Endothelial cell of umbilical vein (primary cell): ENCODE measurements around the gene ATR.

ENCODE experiments used
- EZH2 ChIP-seq: IDR thresholded peaks from 2 replicates; pipeline ENCODE4 v1.6.1; 2012; ENCODE audit warnings: borderline replicate concordance, low read depth, mild to moderate bottlenecking, moderate library complexity, low read length, inconsistent platforms; ENCODE audit not compliant: severe bottlenecking
- FOS ChIP-seq: IDR thresholded peaks from 2 replicates; pipeline ENCODE4 v1.6.1; 2011; ENCODE audit warnings: mild to moderate bottlenecking, low read length, moderate library complexity, borderline replicate concordance; ENCODE audit not compliant: insufficient read depth
- GATA2 ChIP-seq: IDR thresholded peaks from 2 replicates; pipeline ENCODE4 v1.7.0; 2011; ENCODE audit warnings: low read depth, mild to moderate bottlenecking, moderate library complexity, mixed read lengths, low read length; ENCODE audit not compliant: insufficient read length, insufficient read depth
- JUN ChIP-seq: IDR thresholded peaks from 2 replicates; pipeline ENCODE4 v1.6.1; 2011; ENCODE audit warnings: borderline replicate concordance, low read depth; ENCODE audit not compliant: insufficient read length, insufficient read depth
- MYC ChIP-seq: IDR thresholded peaks from one replicate; pipeline ENCODE4 v1.6.1; 2011; ENCODE audit warnings: mild to moderate bottlenecking, low read depth, low read length
- POLR2A ChIP-seq: IDR thresholded peaks from 2 replicates; pipeline ENCODE4 v1.6.1; 2012; ENCODE audit warnings: low read depth, mild to moderate bottlenecking, control low read depth, low read length
- POLR2AphosphoS5 ChIP-seq: IDR thresholded peaks from 2 replicates; pipeline ENCODE4 v1.6.1; 2012; ENCODE audit warnings: low read depth, mild to moderate bottlenecking, control low read depth, low read length, moderate library complexity; ENCODE audit not compliant: insufficient read depth
- TF ChIP-seq, protein P1 (sequence below), 2 donors: IDR thresholded peaks; 1 replicate in 1 of 2; 2 replicates in 1 of 2; pipeline ENCODE4 v1.5.1; 2011; ENCODE audit warnings: low read length in 2 of 2, mild to moderate bottlenecking in 2 of 2, moderate library complexity in 2 of 2, control low read depth in 1 of 2, inconsistent platforms in 1 of 2, low read depth in 1 of 2; ENCODE audit not compliant: insufficient read depth in 1 of 2; ENCODE audit errors: extremely low read depth in 1 of 2
- TF ChIP-seq, protein P2 (sequence below): IDR thresholded peaks from 2 replicates; pipeline ENCODE4 v1.6.1; 2011; ENCODE audit not compliant: insufficient read depth, insufficient read length

DNA sequence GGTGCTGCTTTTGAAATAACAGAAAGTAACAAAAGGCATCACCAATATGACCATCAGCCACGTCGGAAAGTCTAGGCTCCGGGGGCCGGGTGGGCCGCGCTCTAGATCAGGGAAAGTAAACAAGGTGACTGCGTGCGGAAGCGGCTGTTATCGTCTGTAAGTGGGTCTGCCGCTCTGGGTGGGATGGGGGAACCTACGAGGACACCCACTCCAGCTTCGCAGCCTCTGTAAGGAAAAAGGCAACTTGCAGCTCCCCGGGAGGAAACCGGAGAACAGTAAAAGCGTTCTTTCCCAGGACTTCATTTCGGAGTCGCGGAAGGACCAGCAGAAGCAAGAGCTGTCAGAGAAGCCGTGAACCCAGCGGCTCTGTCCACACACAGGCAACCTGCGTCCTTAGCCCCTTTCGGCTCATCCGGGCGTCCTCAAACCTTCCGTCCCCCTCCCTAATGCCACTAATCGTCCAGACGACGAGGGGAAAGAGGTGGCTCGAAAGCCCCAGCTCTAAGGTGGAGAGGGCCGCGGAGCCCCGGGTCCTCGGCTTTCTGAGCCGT, 131.2 kb downstream of the ATR start:
- TF ChIP-seq, protein P1, sequence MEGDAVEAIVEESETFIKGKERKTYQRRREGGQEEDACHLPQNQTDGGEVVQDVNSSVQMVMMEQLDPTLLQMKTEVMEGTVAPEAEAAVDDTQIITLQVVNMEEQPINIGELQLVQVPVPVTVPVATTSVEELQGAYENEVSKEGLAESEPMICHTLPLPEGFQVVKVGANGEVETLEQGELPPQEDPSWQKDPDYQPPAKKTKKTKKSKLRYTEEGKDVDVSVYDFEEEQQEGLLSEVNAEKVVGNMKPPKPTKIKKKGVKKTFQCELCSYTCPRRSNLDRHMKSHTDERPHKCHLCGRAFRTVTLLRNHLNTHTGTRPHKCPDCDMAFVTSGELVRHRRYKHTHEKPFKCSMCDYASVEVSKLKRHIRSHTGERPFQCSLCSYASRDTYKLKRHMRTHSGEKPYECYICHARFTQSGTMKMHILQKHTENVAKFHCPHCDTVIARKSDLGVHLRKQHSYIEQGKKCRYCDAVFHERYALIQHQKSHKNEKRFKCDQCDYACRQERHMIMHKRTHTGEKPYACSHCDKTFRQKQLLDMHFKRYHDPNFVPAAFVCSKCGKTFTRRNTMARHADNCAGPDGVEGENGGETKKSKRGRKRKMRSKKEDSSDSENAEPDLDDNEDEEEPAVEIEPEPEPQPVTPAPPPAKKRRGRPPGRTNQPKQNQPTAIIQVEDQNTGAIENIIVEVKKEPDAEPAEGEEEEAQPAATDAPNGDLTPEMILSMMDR (IDR thresholded peaks at IDR 0.05; ENCODE audit: extremely low read depth in 1 of 2, insufficient read depth in 1 of 2, low read depth in 1 of 2, low read length in 2 of 2): no peak
- TF ChIP-seq FOS (no peak), POLR2AphosphoS5 (no peak), EZH2 (no peak), MYC (no peak), POLR2A (no peak), JUN (no peak), GATA2 (no peak)
- TF ChIP-seq, protein P2, sequence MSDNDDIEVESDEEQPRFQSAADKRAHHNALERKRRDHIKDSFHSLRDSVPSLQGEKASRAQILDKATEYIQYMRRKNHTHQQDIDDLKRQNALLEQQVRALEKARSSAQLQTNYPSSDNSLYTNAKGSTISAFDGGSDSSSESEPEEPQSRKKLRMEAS: no peak
